HG03066 (cell line): ENCODE measurements around the gene RBM22.

Experiments
- ATAC-seq: cut with Tn5 transposase; IDR thresholded peaks from one replicate; pipeline ENCODE4 v1.9.1; 2021; ENCODE audit warnings: low read depth; ENCODE audit not compliant: unreplicated experiment

The RBM22 gene

DNA sequence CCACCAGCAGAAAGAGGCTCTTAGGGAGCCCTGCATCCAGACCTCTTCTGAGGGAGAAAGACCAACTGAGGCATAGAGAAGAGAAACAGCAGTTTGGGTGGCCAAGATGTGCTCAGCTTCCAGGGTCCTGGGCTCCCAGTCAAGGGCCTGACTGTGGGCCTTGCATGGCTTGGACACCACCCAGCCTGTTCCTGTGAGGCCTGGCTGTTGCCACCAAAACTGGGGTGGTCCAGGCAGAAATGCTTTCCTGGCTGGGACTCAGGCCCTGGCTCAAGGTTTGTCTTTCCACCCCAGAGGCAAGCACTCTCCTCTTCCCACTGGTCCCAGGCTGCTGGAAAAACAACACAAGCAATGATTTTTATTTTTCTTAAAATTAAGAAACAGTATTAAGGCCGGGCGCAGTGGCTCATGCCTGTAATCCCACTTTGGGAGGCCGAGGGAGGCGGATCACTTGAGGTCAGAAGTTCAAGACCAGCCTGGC is 26.5 kb downstream of the RBM22 start:
- ATAC-seq: no peak

GRCh38 chr5:150672884-150673275 is 28.0 kb downstream of the RBM22 start:
- ATAC-seq: no peak

- peak; percentile 52 for ATAC-seq
Measured at GRCh38 chr5:150672237-150672883, 28.5 kb downstream of the RBM22 start.

- ATAC-seq: peak; percentile 25
Measured at GRCh38 chr5:150671509-150672236, 29.2 kb downstream of the RBM22 start.

GRCh38 chr5:150670948-150671310 is 29.9 kb downstream of the RBM22 start:
- ATAC-seq: no peak

DNA sequence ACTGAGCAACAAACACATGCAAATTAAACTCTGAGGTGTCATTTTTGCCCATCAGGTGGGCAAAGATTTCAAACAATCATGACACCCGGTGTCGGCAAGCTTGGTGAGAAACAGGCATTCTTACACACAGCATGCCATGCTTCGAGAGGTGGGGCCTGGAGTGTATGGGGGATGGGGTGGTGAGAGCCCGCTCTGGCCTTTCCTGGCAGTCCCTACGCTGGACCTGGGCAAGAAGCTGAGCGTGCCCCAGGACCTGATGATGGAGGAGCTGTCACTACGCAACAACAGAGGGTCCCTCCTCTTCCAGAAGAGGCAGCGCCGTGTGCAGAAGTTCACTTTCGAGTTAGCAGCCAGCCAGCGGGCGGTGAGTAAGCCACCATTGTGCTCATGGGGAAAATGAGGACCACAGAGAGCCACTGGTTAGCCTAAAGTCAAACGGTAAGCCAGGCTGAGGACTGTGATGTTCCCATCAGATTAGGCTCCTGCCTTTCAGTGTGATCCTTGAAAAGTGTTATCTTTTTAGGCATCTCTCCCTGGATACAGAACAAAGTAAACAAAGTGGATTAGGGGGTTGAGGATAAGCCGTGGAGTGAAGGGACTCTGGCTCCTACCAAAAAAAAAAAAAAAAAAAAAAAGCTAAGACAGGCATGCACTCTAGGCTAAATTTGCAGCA is 30.5 kb downstream of the RBM22 start:
- no peak for ATAC-seq

DNA sequence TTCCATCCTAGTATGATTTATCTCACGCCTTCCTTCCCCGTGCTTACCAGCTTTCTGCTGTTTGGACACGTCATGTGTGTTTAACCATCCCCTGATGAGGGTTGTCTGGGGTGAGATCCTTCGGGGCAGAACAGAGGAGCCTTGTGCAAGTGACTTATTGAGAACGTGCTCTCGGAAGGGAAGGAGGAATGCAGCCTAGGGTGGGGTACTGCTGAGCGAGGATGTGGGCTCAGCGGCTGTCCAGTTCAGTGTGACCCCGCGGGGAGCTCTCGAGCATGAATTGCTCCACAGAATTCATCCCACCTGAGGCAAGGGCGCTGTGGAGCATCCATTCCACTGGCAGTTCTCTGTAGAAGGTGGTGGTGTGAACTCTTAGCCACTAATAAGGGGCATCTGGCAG is 35.8 kb downstream of the RBM22 start:
- no peak for ATAC-seq

GRCh38 chr5:150663936-150664335 is 36.9 kb downstream of the RBM22 start:
- no peak for ATAC-seq

DNA sequence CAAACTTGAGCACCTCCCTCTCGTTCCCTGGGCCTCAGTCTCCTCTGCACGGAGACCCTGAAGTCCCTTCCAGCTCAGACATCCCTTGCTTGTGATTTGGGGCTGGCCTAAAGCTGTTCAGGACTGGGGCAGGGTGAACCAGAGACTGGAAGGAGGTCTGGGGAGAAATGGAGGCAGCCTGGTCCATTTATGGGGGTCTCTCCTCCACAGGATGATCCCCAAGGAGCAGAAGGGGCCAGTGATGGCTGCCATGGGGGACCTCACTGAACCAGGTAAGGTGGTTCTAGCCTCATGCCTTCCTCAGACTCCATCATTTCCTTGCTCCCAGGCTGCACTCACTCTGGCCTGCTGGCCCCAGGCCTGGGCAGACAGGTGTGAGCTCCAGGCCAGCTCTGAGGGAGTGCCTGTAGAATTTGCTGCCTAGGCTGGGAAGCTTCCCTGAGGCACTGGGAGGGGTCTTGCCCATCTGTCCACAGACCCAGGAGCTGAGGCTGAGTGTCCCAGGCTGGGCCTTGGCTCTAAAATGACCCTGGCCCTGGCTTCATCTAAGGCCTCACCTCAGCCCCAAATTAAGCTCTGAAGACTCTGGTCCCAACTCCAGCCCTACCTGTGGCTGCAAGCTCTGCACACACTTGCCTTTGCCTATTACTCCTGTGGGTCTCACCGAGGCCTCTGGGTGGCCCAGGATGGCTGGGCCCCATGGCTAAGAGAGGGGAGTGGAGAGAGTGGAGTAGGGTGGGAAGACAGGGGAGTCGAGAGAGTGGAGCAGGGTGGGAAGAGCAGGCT is 37.9 kb downstream of the RBM22 start:
- ATAC-seq: no peak

DNA sequence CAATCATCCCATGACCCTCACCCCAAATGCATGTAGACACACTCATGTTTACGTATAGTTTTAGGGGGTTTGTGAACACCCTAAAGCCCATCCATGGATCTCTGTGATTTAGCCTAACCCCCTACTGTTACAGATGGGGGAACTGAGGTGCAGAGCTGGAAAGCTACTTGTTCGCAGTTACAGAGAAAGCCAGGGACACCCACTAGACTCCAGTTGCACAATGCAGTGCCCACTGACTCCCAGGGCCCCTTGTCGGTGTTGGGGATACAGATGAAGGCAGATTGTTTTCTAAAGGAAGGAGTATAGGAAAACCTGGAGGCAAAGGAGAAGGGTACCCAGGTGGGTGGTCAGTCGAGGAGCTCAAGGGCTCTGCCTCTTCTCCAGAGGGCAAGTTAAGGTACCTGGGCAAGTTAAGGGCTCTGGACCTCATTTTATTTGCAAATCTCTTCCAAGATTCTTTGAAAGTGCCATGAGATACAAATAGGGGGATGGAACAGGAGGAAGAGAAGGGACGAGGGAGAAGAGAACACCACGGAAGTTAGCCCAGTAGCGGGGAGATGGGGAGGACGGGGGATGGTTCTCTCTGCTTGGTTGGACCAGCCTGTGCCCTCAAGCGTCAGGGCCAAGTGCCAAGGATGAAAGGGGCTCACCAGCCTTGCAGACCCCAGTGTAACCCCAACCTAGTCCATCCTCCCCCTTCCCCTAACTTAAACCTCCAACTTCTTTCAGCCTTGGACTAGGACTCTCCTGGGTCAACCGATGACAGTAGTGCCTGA is 38.9 kb downstream of the RBM22 start:
- no peak for ATAC-seq

GRCh38 chr5:150661086-150661485 is 39.8 kb downstream of the RBM22 start, which contains the start of gene MYOZ3:
MYOZ3 (plus strand) TSS chr5:150661251; CDS start chr5:150662942, 1,691 bp downstream.
- ATAC-seq: no peak

- no peak for ATAC-seq
Measured at GRCh38 chr5:150660108-150660831, 40.6 kb downstream of the RBM22 start.

DNA sequence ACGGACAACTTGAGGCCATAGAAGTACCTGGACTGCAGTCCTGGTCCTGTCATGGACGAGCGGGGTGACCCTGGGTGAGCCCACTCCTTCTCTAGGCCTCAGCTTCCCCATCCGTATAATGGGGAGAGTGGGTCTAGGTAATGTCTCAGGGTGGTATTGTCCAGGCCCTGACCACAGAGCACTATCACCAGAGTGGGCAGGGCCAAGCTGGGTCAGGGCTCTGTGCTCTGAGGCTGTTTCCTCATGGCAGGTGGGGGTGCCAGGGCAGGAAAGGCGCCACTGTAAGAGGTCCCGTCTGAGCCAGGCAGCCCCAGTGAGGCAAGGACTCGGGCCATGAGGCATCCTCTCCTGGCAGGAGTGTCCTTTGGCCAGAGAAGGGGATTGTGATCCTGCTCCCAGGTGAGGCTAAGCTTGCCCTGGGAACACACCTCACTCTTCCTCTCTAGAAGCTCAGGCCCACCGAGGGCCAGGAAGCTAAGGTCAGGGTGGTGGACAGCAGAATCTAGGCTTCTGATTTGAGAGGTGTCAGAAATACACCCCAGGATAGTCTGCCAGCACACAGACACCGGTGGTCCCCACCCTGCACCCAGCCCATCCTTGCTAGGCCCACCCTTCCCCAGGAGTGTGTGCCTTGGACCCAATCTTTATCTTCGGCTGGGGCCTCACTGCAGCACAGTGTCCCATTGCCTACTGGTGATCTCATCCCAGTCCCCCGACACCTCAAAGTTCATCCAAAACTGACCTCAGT is 41.3 kb downstream of the RBM22 start:
- ATAC-seq: no peak

DNA sequence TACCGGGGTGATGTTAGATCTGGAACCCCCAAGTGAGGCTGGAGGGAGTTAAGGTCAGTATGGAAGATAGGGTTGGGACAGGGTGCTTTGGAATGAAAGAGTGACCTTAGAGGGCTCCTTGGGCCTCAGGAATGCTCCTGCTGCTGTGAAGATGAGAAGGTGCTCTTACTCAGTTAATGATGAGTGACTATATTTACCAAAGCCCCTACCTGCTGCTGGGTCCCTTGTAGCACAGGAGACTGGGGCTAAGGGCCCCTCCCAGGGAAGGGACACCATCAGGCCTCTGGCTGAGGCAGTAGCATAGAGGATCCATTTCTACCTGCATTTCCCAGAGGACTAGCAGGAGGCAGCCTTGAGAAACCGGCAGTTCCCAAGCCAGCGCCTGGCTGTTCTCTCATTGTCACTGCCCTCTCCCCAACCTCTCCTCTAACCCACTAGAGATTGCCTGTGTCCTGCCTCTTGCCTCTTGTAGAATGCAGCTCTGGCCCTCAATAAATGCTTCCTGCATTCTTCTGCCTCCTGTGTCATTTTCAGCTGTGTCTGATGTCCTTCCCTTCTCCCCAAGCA is 42.1 kb downstream of the RBM22 start:
- no peak for ATAC-seq

- no peak for ATAC-seq
Measured at GRCh38 chr5:150658121-150658520, 42.7 kb downstream of the RBM22 start.

- peak; percentile 77 for ATAC-seq
Measured at GRCh38 chr5:150656191-150657132, 44.4 kb downstream of the RBM22 start.

GRCh38 chr5:150655221-150655620 is 45.6 kb downstream of the RBM22 start:
- ATAC-seq: no peak
